Activated CD4-positive, alpha-beta T cell treated with anti-CD3 and anti-CD28 coated beads, Interleukin-2, Interleukin-6, amounts not matched to agents 100 ng/mL and 50 ng/mL, durations not matched to agents 16 hours and 8 hours (primary cell): ENCODE data around the gene STON2.
A peak's percentile ranks its signal among the peaks of the same experiment; 100 is the strongest.
"Not testable (repeated sequence)": the region's sequence is repeated elsewhere in the genome, so short reads cannot be mapped to it uniquely, and the experiment has no call there.

Experiments used
- DNase-seq: peaks from one replicate; pipeline ENCODE4 v3.0.0-alpha.2; 2020

Gene STON2

DNA sequence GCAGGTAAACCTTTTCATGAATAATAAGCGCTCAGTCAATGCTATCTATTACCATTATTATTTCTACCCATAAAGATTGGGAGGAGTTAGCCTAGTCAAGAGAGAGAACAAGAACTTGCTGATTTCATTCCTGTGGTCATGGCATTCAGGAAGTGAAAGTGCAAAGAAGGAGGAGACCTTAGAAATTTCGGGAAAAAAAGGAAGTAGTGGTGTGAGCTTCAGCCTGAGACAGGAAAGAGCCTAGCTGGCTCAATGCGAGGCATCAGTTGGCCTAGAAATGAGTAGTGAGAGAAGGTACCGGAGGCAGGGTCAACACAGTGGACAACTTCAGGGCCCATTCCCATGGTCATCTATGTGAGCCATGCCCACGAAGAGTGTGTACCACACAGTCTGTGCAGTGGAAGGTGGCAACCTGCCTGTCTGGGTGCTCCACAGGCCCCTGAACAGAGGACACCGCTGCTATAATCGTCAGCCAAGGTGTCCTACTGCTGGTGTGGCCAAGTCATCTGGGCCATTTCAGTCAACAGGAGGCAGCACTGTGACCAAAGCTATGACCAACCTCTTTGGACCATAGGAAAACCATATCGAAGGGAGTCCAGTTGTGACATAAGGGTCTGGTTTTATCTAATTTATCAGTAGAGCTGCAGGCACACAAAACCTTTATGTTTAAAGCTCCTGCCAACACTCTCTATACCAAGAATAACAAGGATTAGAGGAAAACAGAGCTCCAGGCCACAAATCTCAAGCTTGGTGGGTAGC is 16.2 kb upstream of the STON2 start:
- no peak for DNase-seq

- no peak for DNase-seq
These were observed 15.7 kb upstream of the STON2 start for GRCh38 chr14:81415781-81416180.

- DNase-seq = no peak
These were observed 14.0 kb upstream of the STON2 start for GRCh38 chr14:81414123-81414522.

GRCh38 chr14:81412779-81413178 is 12.7 kb upstream of the STON2 start:
- DNase-seq = no peak

- no peak for DNase-seq
These were observed 8.5 kb upstream of the STON2 start for GRCh38 chr14:81408595-81408994.

DNA sequence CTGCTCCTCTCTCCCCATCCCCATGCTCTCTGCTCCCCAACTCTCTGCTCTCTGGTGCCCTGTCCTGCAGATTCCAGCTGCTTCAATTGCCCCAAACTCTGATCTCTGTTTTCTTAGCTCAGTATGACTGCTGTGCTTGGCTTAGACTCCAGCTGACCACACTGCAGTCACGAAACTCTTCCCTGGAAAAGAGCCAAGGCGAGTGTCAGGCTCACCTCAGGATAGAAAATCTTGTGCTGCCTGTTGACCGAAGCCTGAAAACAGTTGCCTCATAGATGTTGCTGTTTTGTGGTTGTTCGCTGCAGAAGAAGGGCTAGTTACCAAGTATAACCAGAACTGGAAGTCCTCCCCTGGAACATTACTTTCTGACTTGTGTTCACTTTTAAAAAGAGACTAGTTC is 6.7 kb upstream of the STON2 start:
- no peak for DNase-seq

GRCh38 chr14:81402123-81402495 is 2.0 kb upstream of the STON2 start:
- DNase-seq = peak; percentile 9

GRCh38 chr14:81401420-81402122 is 1.4 kb upstream of the STON2 start:
- DNase-seq = peak; percentile 69

GRCh38 chr14:81400852-81401251 is 728 bp upstream of the STON2 start:
- peak; percentile 67 for DNase-seq

DNA sequence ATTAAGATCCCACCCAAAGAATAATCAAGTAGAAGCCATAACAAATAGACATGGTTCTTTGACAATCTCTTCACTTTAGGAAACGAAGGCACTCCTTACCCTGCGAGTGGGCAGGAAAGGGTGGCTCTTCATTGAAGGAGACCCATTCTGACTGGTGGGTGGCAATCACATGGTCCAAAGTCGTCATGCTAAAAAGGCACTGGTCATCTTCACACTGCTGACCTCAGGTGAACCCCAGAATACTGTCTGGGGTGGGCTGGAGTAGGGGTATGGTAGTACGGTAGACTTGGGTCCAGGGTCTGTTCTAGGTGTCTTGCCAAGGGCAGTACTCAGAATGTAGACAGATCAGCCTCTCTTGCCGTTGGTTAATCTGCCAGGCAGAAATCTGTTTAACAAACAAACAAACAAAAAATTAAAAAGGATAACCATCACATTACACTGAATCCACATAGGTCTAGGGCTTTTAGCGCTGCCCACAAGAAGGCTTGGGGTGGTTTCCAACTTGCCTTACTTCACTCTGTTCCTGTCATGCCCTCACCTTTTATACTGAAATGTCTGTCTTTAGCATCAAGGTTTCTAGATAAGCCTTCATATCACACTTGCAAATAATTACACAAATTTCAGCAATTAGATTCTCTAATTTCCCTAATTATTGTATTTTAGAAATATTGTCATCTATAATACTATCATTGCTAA is 1.8 kb downstream of the STON2 start:
- DNase-seq = no peak

DNA sequence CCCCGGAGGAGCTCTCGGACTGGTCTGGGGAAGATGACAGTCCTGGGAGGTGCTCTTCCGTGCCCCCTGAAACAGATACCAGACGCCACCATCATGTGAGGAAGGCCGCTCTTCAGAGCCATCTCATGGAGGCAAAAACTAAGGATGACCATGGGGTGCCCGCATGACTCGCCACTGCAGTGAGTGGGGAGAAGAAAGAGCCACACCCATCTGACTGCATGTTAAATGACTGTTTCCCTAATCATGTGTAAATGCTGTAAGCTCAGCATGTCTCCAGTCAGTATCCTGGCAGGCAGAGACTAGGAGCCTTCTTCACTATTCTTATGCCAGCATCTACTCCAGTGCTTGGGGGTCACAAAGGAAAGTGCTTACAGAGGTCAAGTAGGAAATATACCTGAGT is 4.0 kb downstream of the STON2 start:
- no peak for DNase-seq

- DNase-seq = no peak
These were observed 5.4 kb downstream of the STON2 start for GRCh38 chr14:81394739-81395138.

- no peak for DNase-seq
These were observed 7.0 kb downstream of the STON2 start for GRCh38 chr14:81392976-81393643.

DNA sequence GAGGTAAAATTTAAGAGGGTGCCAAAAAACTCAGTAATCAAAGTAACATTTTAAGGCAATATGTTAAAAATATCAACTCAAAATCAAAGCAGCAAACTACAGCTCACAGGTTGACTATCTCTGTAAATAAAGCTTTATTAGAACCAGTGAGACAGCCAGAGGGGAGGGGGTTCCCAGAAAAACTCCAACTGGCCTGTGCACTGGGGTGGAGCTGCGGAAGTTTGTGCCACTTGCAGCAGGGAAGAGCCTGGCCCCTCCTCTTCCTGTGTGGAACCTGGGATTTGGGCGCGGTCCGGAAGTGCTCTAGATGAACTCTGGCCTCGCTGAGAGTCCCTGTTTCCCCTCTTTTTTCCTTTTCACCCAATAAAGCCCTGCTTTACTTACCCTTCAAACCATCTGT is 8.1 kb downstream of the STON2 start:
- DNase-seq = no peak

DNA sequence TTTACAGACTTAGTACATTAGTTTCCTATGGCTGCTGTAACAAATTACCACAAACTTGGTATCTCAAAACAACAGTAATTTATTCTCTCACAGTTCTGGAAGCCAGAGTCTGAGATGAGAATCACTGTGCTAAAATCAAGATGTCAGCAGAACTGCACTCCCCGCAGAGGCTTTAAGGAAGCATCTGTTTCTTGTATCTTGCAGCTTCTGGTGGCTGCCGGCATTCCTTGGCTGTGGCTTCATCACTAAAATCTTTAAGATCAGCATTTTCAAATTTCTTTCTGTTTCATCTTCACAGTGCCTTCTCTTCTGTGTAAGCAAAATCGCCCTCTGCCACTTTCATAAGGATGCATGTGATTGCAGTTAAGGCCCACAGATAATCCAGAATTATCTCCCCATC is 9.4 kb downstream of the STON2 start:
- DNase-seq = no peak

DNA sequence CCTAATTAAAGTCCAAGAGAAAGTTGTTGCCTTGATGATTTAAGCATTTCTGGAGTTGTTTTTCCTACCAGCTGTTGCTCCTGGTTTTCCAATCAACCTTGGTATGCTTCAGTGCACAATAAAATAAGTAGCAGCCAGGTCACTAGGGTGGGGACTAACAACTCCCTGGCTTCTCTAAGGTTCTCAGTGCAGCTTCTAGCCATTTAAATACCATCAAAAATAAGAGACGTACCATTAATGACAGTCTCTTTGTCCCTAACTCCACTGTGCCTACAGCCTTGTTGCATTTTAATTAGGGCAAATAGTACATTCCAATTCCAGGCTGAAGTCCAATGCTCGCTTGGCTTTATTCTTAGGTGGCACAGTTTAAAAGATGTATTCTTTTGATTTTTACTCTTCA is 11.8 kb downstream of the STON2 start:
- DNase-seq = no peak

DNA sequence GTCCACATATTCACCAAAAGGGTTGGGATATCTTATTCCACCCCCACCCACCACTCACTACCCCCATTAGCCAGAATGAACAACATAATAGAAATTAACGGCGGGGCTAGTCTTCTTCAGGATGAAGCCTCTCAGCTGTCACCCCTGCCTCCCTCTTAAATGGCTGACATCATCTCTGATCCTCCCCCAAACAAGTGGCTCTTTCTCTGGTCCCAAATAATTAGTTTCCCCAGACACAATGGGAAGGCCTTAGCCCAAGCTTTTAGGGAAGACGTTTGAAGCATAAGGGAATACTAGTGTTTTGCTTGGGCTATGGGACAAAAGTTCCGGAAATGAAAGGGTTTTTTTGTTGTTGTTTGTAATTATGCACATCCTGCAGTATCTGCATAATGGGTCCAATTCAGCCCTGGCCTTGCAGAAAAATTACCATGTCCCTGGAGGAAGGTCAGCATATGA is 13.8 kb downstream of the STON2 start:
- DNase-seq = no peak

DNA sequence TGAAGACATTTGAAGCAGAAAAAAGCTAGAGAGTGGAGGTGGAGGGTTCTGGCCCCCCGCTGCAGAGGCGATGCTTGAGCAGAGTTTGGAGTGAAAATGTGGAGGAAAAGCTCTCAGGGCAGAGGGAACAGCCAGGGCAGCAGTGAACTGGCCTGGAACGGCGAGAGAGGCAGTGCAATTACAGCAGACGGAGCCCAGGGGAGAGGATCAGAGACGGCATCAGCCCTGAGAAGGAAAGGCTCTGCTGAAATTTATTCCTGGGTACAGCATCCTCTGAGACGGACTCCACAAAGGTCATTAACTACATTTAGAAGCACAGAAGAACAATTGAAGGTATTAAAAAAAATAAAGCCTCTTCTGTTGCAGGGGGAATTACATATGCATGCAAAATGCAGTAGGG is 14.2 kb downstream of the STON2 start:
- DNase-seq = no peak

- DNase-seq = no peak
These were observed 14.7 kb downstream of the STON2 start for GRCh38 chr14:81385419-81385818.

- DNase-seq = no peak
These were observed 15.2 kb downstream of the STON2 start for GRCh38 chr14:81384900-81385299.

- no peak for DNase-seq
These were observed 17.5 kb downstream of the STON2 start for GRCh38 chr14:81382517-81383225.

- not testable (repeated sequence) for DNase-seq
These were observed 20.1 kb downstream of the STON2 start for GRCh38 chr14:81380009-81380408.

GRCh38 chr14:81371802-81372201 is 28.3 kb downstream of the STON2 start:
- DNase-seq = no peak
